IPS DF 4.7 (cell line): ENCODE measurements around the gene FYN.
"Not testable (repeated sequence)": the region's sequence is repeated elsewhere in the genome, so short reads cannot be mapped to it uniquely, and the experiment has no call there.

Experiments
- DNase-seq: peaks from one replicate; pipeline ENCODE4 v3.0.0-alpha.2; 2013; ENCODE audit warnings: low spot score; ENCODE audit errors: extremely low read depth

Gene FYN

GRCh38 chr6:111685058-111685457, 188.2 kb downstream of the FYN start:
- no peak for DNase-seq

DNA sequence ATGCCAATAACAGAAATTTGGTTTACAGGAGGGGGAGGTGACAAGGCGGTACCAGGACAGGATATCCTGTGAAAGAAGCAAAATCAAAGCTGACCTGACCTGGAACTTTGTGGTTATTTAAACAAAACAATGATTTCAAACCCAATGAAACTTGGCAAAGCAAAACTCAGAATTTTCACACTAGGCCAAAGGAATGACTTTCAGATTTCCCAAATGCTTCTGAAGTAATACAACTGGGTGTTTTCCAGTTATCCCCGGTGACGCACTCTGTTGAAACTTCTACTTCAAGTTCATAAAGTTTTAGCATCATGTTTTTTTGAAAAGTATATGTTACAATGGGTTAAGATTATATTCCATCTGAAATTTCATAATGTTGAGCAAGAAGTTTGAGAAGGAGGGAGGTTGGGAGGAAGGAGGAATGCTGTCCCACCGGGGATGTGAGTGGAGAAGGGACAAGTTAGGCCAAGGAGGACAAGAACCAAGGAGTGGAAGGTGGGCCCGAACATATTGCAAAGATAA, 189.4 kb downstream of the FYN start:
- no peak for DNase-seq

- no peak for DNase-seq
Observed at GRCh38 chr6:111683157-111683556, 190.1 kb downstream of the FYN start.

- DNase-seq, result no peak
Observed at GRCh38 chr6:111681860-111682259, 191.4 kb downstream of the FYN start.

GRCh38 chr6:111680811-111681609, 192.2 kb downstream of the FYN start:
- DNase-seq, result not testable (repeated sequence)

- no peak for DNase-seq
Observed at GRCh38 chr6:111680015-111680712, 193.1 kb downstream of the FYN start.

DNA sequence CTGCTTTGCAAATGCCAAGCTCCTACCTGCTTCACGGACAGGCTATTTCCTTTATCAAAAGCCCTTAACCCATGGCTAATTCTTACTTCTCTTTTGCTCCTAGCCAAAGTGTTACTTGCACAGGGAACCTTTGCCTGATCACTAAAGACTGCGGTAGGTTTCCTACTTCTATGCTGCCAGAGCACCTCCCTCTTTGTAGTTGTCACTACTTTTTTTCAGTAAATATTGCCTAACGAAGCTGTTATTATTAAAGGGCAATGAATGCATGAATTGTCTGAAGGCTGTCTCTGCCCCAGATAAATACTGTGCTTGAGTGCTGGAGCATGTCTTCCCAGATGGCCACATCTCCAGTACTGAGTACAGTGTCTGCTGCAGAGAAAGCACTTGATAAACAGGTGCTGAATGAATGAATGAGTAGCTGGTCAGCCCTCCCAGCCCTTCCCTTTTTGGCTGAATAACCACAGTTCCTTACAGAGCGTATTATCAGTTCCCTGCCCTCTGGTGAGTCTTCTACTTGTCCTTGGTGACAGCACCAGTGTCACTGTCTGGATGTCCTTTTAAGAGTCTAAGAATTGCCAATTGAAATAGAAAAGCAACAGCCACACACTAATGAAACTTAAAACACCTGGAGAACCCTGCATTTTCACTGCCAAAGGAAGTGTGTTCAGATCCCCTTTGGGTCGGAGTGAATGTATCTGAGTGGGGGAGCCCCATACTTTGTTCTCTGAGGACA, 194.0 kb downstream of the FYN start:
- DNase-seq, result no peak

GRCh38 chr6:111677249-111677990, 195.8 kb downstream of the FYN start:
- DNase-seq, result no peak

GRCh38 chr6:111676383-111676782, 196.9 kb downstream of the FYN start:
- DNase-seq, result no peak

DNA sequence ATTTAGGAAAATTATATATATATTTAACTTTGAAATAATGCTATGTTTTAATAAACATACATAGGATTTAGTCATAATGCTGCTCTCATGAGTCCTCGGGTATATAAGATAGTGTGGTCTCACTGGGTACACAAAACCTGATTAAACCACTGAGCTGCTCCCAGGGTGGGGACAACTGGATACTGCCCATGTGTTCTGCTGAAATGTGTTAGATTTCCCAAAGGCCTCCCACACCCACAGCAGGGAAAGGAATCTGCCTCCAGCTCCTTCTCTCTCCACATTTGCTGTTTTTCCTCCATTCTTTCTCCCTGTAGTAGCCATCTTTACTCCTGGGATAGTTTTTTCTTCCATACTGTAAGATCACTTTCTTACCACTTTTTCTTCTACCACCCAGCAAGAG, 198.4 kb downstream of the FYN start:
- no peak for DNase-seq

GRCh38 chr6:111674413-111674812, 198.8 kb downstream of the FYN start:
- no peak for DNase-seq

GRCh38 chr6:111673937-111674336, 199.3 kb downstream of the FYN start:
- DNase-seq, result no peak

DNA sequence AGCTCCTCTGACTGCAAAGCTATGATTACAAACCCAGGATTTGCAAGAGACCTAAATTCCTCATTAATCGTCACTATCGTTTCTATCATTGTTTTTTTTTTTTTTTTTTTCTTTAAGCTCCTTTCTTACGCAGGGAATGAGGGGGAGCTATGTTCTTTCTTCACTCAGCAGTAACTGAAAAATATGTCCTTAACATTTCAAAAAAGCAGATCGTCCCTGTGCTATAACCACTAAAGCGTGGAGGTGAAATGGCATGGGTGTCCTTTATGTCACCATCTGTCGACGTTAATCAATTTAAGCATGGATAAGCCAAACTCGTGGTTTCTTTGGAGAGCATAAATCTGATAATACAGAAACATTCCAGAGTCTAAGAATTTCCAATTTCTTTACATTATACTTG, 199.7 kb downstream of the FYN start:
- DNase-seq, result no peak

GRCh38 chr6:111672761-111673450, 200.3 kb downstream of the FYN start:
- DNase-seq, result no peak

- no peak for DNase-seq
Observed at GRCh38 chr6:111669326-111669725, 203.9 kb downstream of the FYN start.

GRCh38 chr6:111668410-111668809, 204.8 kb downstream of the FYN start:
- DNase-seq, result no peak

DNA sequence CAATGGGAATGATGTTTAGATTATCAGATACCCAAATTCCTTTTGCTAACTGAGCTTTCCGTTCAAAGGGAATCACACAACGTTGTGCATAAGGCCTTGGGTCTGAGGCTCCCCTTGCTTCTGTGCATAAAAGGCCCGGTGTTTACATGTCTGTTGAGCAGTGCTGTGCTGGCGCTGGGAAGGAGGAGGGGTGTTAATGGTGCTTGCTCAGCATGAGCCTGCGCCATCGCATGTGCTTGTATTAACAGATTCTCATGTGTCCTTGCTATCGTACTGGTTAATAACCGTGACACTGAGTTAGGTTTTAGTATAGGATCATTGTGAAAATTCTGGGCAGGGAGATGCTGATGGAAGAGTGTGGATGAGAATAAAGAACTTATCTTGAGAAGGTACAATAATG, 205.3 kb downstream of the FYN start:
- no peak for DNase-seq

GRCh38 chr6:111666847-111667246, 206.4 kb downstream of the FYN start:
- no peak for DNase-seq

GRCh38 chr6:111664565-111665030, 208.7 kb downstream of the FYN start:
- DNase-seq, result no peak

GRCh38 chr6:111663692-111664564, 209.3 kb downstream of the FYN start:
- DNase-seq, result no peak
